HG03060 (cell line): ENCODE results near the gene SGMS1.

Experiments
- ATAC-seq: cut with Tn5 transposase; IDR thresholded peaks from one replicate; pipeline ENCODE4 v1.9.1; 2021; ENCODE audit warnings: low read depth, moderate number of reproducible peaks; ENCODE audit not compliant: unreplicated experiment

SGMS1 gene

GRCh38 chr10:50407076-50407801 lies 216.5 kb downstream of the SGMS1 start:
- ATAC-seq = no peak

DNA sequence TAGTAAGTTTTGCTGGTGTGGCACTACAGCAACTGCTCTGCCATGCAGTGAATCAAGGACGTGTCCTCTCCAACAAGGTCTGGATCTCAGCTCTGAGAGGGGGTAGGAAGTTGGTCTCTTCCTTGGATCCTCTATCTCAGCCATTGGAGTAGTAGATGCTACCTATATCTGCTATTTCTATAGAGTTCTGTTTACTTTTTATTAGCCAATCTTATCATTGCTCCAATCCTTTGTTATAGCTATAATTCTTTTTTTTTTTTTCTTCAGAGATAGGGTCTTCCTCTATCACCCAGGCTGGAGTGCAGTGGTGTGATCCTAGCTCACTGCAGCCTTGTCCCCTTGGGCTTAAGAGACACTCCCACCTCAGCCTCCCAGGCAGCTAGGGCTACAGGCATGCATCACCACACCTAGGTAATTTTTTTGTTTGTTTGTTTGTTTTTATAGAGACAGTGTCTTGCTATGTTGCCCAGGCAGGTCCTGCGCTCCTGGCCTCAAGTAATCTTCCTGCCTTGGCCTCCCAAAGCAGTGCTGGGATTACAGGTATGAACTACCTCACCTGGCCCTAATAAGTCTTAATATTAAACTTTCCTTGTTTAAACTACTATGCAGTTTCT lies 217.2 kb downstream of the SGMS1 start:
- ATAC-seq = no peak

DNA sequence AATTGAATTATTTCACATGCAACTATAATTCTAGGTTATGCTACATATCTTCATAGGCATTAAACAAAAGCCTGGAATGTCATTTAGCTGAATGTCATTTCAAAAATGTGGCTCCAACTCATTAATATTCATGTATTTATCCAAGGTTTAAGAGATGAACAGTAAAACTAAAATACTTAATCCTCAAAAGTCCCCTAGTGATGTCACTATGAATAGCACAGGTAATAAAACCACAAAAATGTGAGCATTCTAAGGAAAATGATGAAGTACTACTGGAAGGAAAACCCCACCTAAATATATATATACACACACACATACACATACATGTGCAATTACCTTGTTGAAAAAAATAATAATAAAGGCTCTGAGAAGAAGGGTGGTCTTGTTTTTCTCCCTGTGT lies 218.0 kb downstream of the SGMS1 start:
- ATAC-seq = no peak

GRCh38 chr10:50404021-50404773 lies 219.6 kb downstream of the SGMS1 start:
- no peak for ATAC-seq

DNA sequence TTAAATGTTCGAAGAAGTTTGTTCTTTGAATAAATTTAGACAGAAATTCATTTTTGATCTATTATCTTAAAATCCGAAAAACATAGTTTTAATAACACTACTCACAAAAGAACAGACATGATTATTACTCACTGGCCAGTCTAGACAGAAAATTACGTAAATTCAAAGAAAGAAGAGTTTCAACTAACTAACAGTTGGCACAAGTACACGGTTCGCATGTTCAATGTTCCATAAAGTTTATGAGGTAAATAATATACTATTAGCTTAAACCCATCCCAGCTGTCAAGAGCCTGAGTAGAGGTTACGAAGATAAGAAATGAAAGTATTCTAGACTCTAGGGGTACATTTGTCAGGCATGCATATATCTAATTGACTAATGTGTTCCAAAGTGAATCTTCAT lies 220.7 kb downstream of the SGMS1 start:
- no peak for ATAC-seq

DNA sequence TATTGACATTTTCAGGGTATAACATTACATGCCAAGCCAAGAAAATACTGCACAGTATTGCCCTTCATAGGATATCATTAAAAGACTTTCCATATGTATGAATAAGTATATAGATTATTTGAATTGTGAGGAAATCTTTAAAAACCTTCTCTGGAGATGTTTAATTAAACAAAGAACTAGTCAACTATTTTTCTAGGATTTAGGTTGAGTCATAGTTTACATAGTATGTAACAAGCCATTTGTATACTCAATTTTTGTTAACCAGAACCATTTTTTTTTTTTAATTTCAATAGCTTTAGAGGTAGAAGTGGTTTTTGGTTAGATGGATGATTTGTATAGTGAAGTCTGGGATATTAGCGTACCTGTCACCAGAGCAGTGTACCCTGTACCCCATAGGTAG lies 221.3 kb downstream of the SGMS1 start:
- no peak for ATAC-seq

GRCh38 chr10:50400694-50401093 lies 223.1 kb downstream of the SGMS1 start:
- no peak for ATAC-seq

GRCh38 chr10:50398823-50399222 lies 224.9 kb downstream of the SGMS1 start:
- ATAC-seq = no peak

DNA sequence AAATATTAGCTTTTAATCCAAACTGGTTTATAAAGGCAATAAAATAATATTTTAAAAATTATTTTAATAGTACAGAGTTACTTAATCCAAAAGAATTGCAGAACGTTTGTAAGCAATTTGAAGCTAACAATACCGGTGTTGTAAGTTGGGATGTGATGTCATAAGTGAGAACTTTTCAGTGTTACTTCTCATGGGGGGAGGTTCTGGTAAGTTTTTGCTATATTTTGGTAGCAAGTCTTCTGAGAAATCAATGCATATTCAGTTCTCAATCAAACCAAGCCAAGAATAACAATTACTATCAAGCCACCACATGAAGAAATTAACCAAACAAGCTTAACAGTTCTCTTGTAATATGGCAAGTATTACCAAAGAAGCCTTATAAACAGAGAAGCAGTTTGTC lies 225.4 kb downstream of the SGMS1 start:
- ATAC-seq = no peak

DNA sequence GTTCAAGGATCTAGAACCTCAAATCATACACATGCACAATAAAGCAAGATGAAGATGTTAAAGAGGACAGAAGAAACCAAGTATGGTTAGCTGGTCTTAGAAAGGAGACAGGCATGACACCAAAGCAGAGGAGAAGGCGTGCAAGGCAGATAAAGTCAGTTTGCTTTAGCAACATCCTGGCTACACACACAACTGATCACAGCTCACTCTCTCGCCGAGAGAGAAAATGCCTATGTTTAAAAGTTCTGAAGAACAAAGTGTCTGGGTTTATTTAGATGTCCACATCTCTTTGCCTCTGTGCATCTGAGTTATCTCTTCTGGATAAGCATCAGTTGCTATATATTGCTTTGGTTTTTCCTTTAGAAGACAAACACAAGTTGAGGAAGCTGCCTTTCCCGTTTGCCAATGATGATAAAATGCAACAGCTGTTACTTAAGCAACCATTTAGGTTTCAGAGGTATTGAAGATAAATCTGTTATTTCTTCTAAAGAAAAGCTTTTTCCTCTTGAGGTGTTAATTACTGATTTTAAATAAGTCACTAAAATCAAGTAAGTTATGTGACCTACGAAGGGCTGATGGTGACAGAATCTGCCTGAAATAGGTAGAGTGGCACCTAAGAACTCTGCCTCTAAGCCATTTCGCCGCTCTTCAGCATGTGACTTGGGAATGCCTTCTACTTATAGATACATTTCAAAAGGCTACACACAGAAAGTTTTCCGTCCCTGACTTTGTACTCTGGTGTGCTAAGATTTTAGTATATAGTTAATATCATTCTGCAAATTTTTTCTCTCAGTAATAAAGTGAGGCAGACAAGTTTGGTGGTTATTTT lies 226.2 kb downstream of the SGMS1 start:
- ATAC-seq = peak; percentile 21

DNA sequence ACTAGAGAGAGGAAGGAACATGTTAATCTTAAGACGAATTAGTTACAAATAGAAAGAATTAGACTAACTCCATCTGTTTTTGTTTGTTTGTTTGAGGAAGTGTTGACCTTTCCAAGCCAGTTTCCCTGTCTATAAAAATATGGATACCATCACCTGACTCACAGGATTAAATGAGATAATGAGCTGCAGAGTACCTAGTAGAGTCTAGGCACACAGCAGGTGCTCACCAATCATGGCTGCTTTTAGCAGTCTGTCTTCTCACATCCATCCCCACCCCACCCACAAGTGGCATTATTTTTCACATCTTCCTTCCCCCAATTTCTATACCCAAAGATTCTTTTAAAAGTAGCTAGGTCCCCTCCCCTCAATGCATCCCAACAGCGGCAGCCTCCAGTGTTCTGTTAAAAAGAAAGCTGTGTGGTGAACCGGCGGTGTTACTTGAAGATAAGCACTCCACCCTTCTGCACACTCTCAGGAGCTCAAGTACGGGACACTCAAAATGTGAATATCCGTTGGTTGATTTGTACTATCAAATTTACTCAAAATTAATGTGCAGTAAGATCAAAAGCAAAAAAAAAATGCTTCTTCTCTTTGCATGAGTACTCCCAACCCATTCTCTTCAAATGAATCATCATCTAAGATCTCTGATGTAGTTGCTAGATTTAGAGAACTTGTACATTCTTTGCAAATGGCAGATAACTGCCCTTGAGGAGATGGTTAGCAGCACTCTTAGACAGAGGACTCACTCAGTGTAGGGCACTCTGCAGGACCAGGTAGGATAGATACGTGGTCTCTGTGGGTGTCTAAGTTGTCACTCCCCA lies 227.1 kb downstream of the SGMS1 start:
- ATAC-seq = peak; percentile 74

GRCh38 chr10:50395851-50396250 lies 227.9 kb downstream of the SGMS1 start:
- no peak for ATAC-seq

GRCh38 chr10:50395271-50395670 lies 228.5 kb downstream of the SGMS1 start:
- ATAC-seq = no peak

DNA sequence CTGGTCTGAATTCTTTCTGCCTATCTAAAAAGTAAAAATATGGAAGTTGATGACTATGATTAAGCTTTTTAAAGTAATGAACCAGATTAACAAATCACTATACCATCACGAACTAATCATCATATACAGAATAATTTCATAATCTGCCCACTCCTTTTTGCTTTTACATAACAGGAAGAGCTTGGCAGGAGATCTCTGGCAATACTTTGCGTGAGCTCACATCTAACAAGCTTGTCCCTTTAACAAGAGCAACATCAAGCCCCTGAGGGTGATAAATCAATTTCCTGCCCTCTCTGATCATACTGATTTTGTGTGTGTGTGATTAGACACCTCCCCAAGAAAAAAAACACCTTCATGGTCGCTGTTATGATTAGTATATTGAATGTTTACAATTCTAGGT lies 228.9 kb downstream of the SGMS1 start:
- no peak for ATAC-seq

DNA sequence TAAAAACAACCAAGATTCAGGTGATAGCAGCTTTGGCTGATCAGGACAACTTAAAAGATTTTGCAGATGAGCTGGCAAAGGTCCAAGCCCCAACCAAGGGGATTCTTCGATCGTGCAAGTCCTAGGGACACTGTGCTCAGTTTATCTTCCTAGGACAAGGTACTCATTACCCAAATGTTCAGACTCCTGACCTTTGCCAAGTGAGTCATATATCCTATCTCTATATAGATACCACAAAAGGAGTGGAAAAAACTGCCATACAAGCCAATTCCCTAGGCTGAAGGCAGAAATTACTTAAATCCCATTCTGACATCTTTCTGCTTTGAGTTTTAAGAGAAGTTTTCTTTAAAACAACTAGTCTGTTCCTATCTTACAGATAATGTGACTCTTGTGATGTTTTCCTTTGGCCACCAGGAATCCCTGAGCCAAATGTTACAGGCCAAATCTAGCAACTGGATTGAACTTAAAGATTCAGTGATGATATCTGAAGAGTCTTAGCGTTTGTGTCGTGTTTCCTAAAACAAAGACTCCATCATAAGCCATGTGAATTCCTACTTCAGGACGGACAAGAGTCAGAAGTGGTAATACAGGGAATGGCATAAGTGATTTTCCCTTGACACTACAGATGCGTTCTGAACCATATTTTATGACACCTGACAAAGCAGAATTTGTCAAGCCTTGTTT lies 229.8 kb downstream of the SGMS1 start:
- no peak for ATAC-seq

- ATAC-seq = no peak
Observed at GRCh38 chr10:50392966-50393718, 230.6 kb downstream of the SGMS1 start.

DNA sequence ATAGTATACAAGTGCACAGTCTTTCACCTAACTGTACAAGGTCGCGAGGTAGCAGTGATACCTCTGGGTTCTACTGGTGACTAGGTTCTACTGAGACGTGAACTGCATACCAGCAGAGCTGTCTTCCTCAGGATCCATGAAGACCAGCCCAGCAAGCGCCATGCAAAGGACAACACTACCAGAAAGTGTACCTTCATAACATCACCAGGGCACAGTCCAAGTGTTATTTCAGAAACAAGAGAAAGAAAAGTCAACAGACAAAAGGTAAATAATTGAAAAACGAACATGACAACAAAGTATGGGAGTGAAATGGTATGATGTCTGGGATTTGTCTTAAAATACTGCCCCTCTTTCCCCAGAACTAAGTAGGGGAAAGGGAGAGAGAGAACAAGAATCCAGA lies 231.3 kb downstream of the SGMS1 start:
- no peak for ATAC-seq

- ATAC-seq = no peak
Observed at GRCh38 chr10:50390302-50390701, 233.5 kb downstream of the SGMS1 start.

GRCh38 chr10:50388181-50388580 lies 235.6 kb downstream of the SGMS1 start:
- no peak for ATAC-seq
